Effector memory CD4-positive, alpha-beta T cell (primary cell): Measurements from ENCODE around the gene LZTS2.
"Not testable (repeated sequence)": the region's sequence is repeated elsewhere in the genome, so short reads cannot be mapped to it uniquely, and the experiment has no call there.

Experiments used
- DNase-seq, 3 donors: peaks; one replicate each; pipeline ENCODE4 v3.0.0-alpha.2; 2020
- H3K27ac ChIP-seq: 2 replicates; pipeline ENCODE4 v1.7.0; 2013; ENCODE audit warnings: mild to moderate bottlenecking, low read length, moderate library complexity; ENCODE audit not compliant: insufficient read depth, poor library complexity, severe bottlenecking
- H3K27me3 ChIP-seq: replicated peaks from 2 replicates; pipeline ENCODE4 v1.7.0; 2013; ENCODE audit warnings: mild to moderate bottlenecking, low read length; ENCODE audit not compliant: insufficient read depth, control insufficient read depth, poor library complexity, severe bottlenecking
- H3K36me3 ChIP-seq: 2 replicates; pipeline ENCODE4 v1.7.0; 2013; ENCODE audit warnings: mild to moderate bottlenecking, low read length, moderate library complexity; ENCODE audit not compliant: control insufficient read depth, insufficient read depth
- H3K4me1 ChIP-seq: 2 replicates; pipeline ENCODE4 v1.7.0; 2013; ENCODE audit warnings: low read length, mild to moderate bottlenecking; ENCODE audit not compliant: control insufficient read depth, insufficient read depth, poor library complexity, severe bottlenecking
- H3K4me3 ChIP-seq: 2 replicates; pipeline ENCODE4 v1.7.0; 2013; ENCODE audit warnings: low read length, low read depth, mild to moderate bottlenecking; ENCODE audit not compliant: insufficient read depth, poor library complexity, severe bottlenecking
- H3K9me3 ChIP-seq: 2 replicates; pipeline ENCODE4 v1.7.0; 2013; ENCODE audit warnings: mild to moderate bottlenecking, low read length, moderate library complexity; ENCODE audit not compliant: control insufficient read depth

The LZTS2 gene

DNA sequence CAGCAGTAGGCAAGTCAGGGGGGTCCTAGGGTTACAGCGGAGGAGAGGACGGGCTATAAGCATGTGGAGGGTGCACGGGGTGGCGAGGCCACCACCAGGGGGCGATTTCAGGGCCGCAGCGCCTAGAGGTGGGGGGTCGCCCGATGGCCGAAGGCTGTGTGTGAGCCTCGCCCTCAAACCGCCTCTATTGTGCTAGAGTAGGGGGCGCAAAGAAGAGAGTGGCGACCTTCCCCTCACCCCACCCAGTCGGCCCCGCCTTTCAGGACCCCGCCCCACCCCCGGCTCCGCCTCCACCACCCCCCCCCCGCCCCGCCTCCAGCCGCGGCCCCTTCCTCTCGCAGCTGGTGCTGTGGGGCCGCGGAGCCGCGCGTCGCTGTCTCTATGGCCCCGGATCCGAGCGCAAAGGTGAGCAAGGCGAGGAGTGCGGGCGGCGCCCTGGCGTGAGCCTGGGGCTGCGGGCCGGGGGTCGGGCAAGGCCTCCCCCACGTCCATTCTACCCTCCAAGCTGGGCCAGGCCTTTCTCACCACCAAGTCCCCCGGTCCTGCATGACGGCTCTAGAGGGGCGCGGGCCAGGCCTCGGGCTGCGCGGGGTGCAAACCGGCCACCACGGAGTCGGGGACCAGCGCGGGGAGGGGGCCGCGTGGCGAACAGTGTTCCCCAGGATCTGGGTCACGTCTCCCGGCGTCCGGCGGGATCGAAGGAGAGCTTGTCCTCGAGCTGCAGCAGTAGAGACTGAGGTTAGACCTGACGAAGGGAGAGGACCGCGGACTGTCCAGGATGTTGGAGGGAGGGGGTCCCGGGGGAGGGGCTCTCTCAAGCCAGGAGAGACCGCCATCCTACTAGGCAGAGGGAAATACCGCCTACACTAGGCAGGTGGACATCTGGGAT, 30.2 kb upstream of the LZTS2 start, which contains the start of gene SEMA4G:
SEMA4G (plus strand) TSS at position 318 of the 889 bp plus-strand sequence. CDS start 3,409 bp downstream, outside the sequence.
- H3K27me3 ChIP-seq, result no peaks in the 10 kb centered on the region
- H3K4me3 ChIP-seq, result peak within 1 kb of the TSS; percentile 67
- no peak within 1 kb of the TSS for H3K27ac ChIP-seq
- peaks cover 6% of the 10 kb centered on the region for H3K4me1 ChIP-seq
- peak in 1 of 3 donors; percentile 14 for DNase-seq
- H3K9me3 ChIP-seq, result no peaks in the 10 kb centered on the region
- H3K36me3 ChIP-seq, result peaks cover 6% of the 10 kb centered on the region

DNA sequence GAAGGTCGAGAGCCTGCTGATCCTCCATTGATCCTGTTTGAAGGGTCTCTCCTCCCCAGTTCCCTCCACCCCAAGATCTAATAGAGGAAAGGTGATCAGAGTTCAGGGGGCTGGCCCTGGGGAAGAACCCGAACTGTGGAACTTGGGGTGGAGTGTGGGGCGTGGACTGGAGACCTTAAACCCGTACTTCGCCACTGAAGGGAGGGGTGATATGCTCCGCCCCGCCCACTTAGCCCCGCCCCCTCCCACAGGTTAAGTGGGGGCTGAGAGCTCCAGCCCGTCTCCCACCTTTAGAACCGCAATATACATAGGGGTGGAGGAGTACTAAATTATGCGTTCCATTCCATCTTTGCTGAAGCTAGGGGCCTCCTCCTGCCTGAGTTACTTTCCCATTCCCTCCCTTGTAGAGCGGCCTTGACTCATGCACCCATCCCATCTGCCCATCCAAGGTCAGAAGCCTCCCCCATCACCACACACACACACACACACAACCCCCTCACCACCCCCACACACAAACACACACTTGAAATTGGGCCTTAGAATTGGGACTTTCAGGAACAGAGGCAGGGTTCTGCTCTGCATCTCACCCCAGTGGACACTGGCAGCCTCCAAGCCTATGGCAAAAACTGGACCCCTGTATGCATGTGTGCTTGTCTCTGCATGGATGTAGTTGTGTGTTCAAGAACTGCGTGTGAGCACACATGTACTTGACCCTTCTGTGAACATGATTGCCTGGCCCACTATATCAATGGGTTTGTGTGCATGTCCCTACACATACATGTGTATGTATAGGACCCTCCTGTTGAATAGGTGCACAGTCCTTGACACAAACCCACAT, 29.3 kb upstream of the LZTS2 start:
- H3K27me3 ChIP-seq, result no peaks in the 10 kb centered on the region
- no peaks in the 10 kb centered on the region for H3K9me3 ChIP-seq
- peak; percentile 8 to 17 (median 14) for DNase-seq
- H3K36me3 ChIP-seq, result peaks cover 6% of the 10 kb centered on the region
- H3K4me3 ChIP-seq, result peak overlapping the region; percentile 67
- peaks cover 6% of the 10 kb centered on the region for H3K4me1 ChIP-seq
- H3K27ac ChIP-seq, result no peak overlapping the region

DNA sequence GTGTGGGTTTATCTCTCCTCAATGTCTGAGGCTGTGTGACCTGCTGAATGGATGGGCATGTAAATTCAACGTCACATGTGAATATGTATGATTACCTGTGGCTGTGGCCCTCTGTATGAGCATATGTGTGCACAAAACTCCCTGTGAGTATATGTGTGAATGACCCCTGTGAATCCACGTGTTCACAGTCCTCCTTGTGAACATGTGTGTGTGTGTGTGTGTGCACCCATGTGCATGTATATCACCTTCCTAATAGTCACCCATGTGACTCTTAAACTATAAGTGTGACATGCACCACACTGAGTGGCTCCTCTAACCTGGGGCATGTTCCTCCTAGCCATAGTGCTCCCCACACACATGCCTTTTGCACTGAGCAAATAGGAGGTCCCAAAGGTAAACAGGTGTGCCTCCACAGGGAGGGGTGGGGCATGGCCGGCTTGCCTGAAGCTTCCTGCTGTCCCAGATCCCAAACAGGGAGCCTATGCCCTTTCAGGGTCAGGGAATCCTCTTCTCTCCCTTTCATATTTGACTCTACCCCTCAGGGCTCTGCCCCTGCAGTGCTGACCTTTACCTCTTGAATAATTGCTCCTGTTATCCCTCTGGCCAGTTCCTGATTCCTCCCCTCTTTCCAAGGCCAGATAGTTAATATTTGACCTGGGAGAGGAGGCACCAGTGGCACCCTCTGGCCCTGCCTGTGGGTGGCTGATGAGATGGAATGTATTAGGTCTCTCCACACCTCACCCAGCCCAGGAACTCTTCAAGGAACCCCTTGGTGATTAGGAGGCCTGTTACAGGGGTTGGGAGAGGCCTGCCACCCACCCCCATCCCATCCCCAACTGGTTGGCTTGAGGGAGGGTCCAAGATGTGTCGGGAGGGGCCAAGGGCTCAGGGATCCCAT, 28.4 kb upstream of the LZTS2 start:
- H3K27ac ChIP-seq, result no peak overlapping the region
- peaks cover 6% of the 10 kb centered on the region for H3K36me3 ChIP-seq
- H3K4me1 ChIP-seq, result peaks cover 6% of the 10 kb centered on the region
- H3K9me3 ChIP-seq, result no peaks in the 10 kb centered on the region
- no peaks in the 10 kb centered on the region for H3K27me3 ChIP-seq
- H3K4me3 ChIP-seq, result no peak overlapping the region
- DNase-seq, result no peak

DNA sequence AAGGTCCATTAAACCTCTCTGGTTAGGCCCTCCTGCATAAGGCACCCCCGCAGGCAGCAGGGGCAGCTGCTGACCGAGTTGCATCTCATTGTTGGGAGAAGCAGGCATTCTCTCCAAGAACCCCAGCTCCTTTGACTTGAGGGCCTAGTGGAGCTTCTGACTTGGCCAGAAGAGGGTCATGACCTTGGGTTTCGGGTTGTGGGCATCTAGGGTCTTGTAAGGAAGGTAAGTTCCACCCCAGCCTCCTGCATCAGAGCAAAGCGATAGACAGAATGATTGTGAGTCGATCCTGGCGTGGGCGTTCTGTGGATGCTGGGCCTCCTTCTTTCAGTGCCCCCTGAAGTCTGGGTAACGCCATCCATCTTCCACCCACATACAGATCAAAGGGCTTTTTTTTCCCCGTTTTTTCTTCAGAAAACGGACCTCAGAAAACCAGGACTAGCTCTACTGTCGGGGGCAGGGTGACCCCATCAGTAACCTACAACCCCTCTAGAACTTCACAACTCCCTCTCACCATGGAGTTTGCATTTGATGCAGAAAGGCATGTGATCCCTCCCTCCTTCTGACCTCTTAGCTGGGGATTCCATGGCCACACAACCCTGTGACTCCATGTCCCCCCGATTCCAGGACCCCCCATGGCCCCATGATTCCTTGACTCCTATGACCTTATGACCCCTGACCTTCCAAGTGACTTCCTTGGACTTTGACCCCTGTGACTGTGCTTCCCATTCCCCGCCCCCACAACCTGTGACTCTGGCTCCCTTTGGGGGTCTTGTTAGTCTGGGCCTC, 27.3 kb upstream of the LZTS2 start:
- Histone ChIP-seq H3K4me3 (no peak overlapping the region), H3K27ac (no peak overlapping the region), H3K27me3 (no peaks in the 10 kb centered on the region), H3K36me3 (no peaks in the 10 kb centered on the region), H3K9me3 (no peaks in the 10 kb centered on the region), H3K4me1 (peaks cover 6% of the 10 kb centered on the region)
- no peak for DNase-seq

DNA sequence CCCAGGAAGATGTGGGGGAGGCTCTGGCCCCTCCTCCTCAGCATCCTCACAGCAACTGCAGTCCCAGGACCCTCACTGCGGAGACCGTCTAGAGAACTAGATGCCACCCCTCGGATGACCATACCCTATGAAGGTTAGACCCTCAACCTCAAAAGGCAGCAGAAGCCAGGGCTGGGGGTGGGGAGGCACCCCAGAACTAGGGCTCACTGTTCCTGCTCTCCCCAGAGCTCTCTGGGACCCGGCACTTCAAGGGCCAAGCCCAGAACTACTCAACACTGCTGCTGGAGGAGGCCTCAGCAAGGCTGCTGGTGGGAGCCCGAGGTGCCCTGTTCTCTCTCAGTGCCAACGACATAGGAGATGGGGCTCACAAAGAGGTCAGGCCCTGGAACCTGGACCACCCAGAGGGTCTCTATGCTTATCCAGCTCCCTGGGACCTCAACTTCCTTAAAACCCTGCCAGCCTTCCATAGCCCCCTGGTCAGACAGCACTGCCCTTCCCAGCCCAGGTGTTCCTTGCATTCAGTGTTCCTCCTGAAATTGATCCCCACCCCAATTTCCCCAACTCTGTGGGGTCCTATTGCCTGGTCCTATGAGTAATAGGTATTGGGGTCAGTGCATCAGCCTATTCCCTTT, 26.6 kb upstream of the LZTS2 start:
- no peaks in the 10 kb centered on the region for H3K27me3 ChIP-seq
- H3K4me1 ChIP-seq, result peaks cover 6% of the 10 kb centered on the region
- no peaks in the 10 kb centered on the region for H3K36me3 ChIP-seq
- no peak overlapping the region for H3K27ac ChIP-seq
- H3K9me3 ChIP-seq, result no peaks in the 10 kb centered on the region
- H3K4me3 ChIP-seq, result no peak overlapping the region
- no peak for DNase-seq

DNA sequence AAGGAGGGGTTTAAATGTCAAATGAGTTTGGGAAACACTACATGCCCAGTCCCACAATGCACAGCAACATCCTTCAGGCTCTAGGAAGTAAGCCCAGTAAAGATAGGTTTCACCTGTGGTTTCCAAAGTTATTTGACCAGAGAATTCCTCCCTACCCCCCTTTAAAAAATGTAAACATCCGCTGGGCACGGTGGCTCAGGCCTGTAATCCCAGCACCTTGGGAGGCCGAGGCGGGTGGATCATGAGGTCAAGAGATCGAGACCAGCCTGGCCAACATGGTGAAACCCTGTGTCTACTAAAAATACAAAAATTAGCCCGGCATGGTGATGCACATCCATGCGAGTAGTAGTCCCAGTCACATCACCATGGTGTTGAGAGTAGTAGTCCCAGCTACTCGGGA, 24.2 kb upstream of the LZTS2 start:
- not testable (repeated sequence) for H3K27ac ChIP-seq, H3K27me3 ChIP-seq, H3K4me3 ChIP-seq, H3K36me3 ChIP-seq, H3K9me3 ChIP-seq, H3K4me1 ChIP-seq, DNase-seq

DNA sequence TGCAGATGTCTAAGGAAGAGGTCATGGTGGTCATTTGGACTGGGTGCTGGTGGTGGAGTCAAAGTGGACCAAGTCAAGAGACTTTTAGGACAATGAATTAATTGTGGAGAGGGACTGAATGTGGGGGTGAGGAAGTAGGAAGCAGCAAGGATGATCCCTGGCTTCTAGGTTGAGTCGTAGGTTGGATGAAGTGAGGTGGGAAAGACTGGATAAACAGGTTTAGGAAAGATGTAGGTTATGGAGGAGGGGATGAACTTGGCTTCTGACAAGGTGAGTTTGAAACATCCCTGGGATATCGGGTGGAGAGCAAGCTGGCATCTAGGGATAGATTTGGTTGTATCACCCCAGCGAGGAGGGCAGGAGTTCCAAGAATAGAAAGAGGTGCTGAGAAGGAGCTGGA, 22.7 kb upstream of the LZTS2 start:
- no peak overlapping the region for H3K4me3 ChIP-seq

DNA sequence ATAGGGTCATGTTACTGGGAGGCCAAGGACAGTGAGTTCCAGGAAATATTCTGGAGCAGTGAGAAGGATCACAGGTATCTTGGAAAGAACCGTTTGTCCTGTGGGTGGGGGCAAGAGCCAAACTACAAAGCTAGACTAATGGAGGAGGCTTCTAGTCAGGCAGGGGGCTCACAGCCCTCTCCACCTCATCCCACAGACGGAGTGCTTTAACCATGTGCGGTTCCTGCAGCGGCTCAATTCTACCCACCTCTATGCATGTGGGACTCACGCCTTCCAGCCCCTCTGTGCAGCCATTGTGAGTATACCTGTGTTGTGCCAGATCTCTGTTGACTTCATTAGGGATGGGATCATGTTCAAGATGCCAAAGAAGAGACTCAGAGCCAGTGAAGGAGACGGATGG, 22.2 kb upstream of the LZTS2 start:
- Histone ChIP-seq H3K27me3 (no peaks in the 10 kb centered on the region), H3K9me3 (no peaks in the 10 kb centered on the region), H3K4me1 (no peaks in the 10 kb centered on the region), H3K4me3 (no peak overlapping the region), H3K36me3 (peaks cover 20% of the 10 kb centered on the region), H3K27ac (no peak overlapping the region)
- no peak for DNase-seq

More for the DNA sequence above, 22.7 kb upstream of the LZTS2 start:
- Histone ChIP-seq H3K27ac (no peak overlapping the region), H3K27me3 (no peaks in the 10 kb centered on the region), H3K36me3 (peaks cover 20% of the 10 kb centered on the region), H3K4me1 (no peaks in the 10 kb centered on the region), H3K9me3 (no peaks in the 10 kb centered on the region)
- DNase-seq, result no peak
